Lower lobe of right lung (tissue), 2 donors: ENCODE measurements around the gene LRRC1. TPM values are rescaled to one million over a fixed set of nuclear protein-coding genes. Genes with fewer than 3 reads are reported as not detected.

Experiments
- ATAC-seq, 2 donors: fragments of 200-7000 bp; cut with Tn5 transposase; one replicate each; pipeline ENCODE4 v1.9.1; 2020 to 2022; ENCODE audit warnings: mild to moderate bottlenecking in 2 of 2, moderate library complexity in 2 of 2
- DNase-seq: peaks from one replicate; pipeline ENCODE4 v3.0.0-alpha.2; 2020
- H3K27ac ChIP-seq: fragments of 200-600 bp; one replicate; pipeline ENCODE4 v1.8.0; 2022
- H3K27me3 ChIP-seq: fragments of 200-600 bp; one replicate; pipeline ENCODE4 v1.8.0; 2022; ENCODE audit warnings: low read depth
- H3K36me3 ChIP-seq: fragments of 200-600 bp; one replicate; pipeline ENCODE4 v1.8.0; 2022; ENCODE audit warnings: mild to moderate bottlenecking
- H3K4me1 ChIP-seq: fragments of 200-600 bp; one replicate; pipeline ENCODE4 v1.8.0; 2022
- H3K4me3 ChIP-seq: fragments of 200-600 bp; one replicate; pipeline ENCODE4 v1.8.0; 2022; ENCODE audit warnings: mild to moderate bottlenecking
- H3K9me3 ChIP-seq: fragments of 200-600 bp; one replicate; pipeline ENCODE4 v1.8.0; 2022
- intact Hi-C: fragments of 100-400 bp; cut with DNase I; formaldehyde crosslinking; loops from one replicate; pipeline ENCODE4 v1.11.0; 2022
- total RNA-seq: library from RNA; stranded (reverse); fragmentation: NEBNext Ultra II Directional; extraction: Animal tissue kit (Norgen Biotek cat#: 25700); gene quantifications from one replicate; pipeline ENCODE4 v1.2.1, GENCODE V29; 2021
- TF ChIP-seq, protein P1 (sequence below): fragments of 200-600 bp; IDR thresholded peaks from one replicate; pipeline ENCODE4 v1.8.0; 2022; ENCODE audit warnings: antibody characterized with exemption, mild to moderate bottlenecking
- donor health status: DM: no; HTN: yes; CAD: no; lungs with severe emphysema.

The LRRC1 gene
- total RNA-seq, 1 donor from 2014 or later: 13.4 TPM

DNA sequence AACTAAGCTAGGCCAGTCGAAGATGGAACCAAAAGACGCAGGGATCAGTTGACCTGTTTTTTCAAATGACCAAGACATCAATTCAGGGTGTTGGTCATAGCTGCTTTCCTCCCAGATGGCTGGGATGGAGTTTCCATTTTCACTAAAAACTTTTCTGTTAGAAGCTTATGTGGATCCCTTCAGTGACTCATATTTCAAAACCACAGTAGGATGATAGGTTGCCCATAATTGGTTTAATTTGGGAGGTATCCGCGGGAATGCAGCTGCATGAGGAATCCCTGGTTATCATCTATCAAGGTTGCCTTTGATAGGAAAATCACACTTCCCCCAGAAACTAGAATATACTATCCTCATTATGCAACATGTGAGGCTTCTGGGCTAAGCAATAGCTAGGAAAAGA lies 165.5 kb downstream of the LRRC1 start:
- H3K4me1 ChIP-seq: no peaks in the 10 kb centered on the region
- ATAC-seq: no peak
- intact Hi-C loops: no loop called here

GRCh38 chr6:53961679-53962370 lies 167.0 kb downstream of the LRRC1 start:
- H3K4me3 ChIP-seq: no peak overlapping the region
- peak; percentile 58 to 84 for ATAC-seq
- TF ChIP-seq, protein P1, sequence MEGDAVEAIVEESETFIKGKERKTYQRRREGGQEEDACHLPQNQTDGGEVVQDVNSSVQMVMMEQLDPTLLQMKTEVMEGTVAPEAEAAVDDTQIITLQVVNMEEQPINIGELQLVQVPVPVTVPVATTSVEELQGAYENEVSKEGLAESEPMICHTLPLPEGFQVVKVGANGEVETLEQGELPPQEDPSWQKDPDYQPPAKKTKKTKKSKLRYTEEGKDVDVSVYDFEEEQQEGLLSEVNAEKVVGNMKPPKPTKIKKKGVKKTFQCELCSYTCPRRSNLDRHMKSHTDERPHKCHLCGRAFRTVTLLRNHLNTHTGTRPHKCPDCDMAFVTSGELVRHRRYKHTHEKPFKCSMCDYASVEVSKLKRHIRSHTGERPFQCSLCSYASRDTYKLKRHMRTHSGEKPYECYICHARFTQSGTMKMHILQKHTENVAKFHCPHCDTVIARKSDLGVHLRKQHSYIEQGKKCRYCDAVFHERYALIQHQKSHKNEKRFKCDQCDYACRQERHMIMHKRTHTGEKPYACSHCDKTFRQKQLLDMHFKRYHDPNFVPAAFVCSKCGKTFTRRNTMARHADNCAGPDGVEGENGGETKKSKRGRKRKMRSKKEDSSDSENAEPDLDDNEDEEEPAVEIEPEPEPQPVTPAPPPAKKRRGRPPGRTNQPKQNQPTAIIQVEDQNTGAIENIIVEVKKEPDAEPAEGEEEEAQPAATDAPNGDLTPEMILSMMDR: no peak
- intact Hi-C loops: no loop called here
- peak overlapping the region; percentile 7 for H3K27ac ChIP-seq
- no peaks in the 10 kb centered on the region for H3K27me3 ChIP-seq
- DNase-seq: no peak
- H3K9me3 ChIP-seq: no peaks in the 10 kb centered on the region
- H3K36me3 ChIP-seq: no peaks in the 10 kb centered on the region
- H3K4me1 ChIP-seq: no peaks in the 10 kb centered on the region

More for the DNA sequence above, 165.5 kb downstream of the LRRC1 start:
- Histone ChIP-seq H3K27ac (no peak overlapping the region), H3K36me3 (no peaks in the 10 kb centered on the region), H3K27me3 (no peaks in the 10 kb centered on the region), H3K4me3 (no peak overlapping the region), H3K9me3 (no peaks in the 10 kb centered on the region)
- DNase-seq: no peak
- TF ChIP-seq, protein P1: no peak

- Histone ChIP-seq H3K36me3 (no peaks in the 10 kb centered on the region), H3K9me3 (no peaks in the 10 kb centered on the region), H3K27me3 (no peaks in the 10 kb centered on the region), H3K4me1 (no peaks in the 10 kb centered on the region), H3K4me3 (no peak overlapping the region), H3K27ac (peak overlapping the region; percentile 7)
- DNase-seq: no peak
- TF ChIP-seq, protein P1: no peak
- peak in 1 of 2 donors; percentile 42 for ATAC-seq
- intact Hi-C loops: no loop called here
Observed at GRCh38 chr6:53962646-53963045, 167.8 kb downstream of the LRRC1 start.

DNA sequence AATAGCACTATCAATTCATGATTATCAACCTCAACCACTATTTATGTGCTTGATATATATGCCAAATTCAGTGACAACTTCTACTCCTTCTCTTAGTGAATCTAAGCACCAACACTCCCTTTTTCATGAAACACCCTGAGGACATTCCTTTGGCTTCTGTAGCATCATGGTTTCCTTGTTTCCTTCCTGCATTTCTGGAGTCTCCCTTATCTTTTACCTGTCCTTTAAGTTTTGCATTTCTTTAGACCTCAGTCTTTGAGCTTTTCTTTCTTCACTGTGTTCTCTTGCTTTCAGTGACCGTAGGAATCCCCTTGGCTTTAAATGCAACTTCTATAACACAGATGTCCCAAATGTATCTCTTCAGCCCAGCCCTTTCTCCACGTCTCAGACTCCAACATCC lies 172.6 kb downstream of the LRRC1 start:
- Histone ChIP-seq H3K27ac (no peak overlapping the region), H3K27me3 (no peaks in the 10 kb centered on the region), H3K4me1 (no peaks in the 10 kb centered on the region), H3K4me3 (no peak overlapping the region), H3K36me3 (no peaks in the 10 kb centered on the region), H3K9me3 (no peaks in the 10 kb centered on the region)
- TF ChIP-seq, protein P1: no peak
- intact Hi-C loops: no loop called here
- ATAC-seq: no peak
- DNase-seq: no peak

Other genes with a start within 250 kb of the LRRC1 start
- 37.0 TPM for gene GCLC, start 249.9 kb upstream of the LRRC1 start, total RNA-seq
- gene KLHL31, start 129.2 kb upstream of the LRRC1 start, total RNA-seq: 0.62 TPM